MM.1S (cell line): Measurements from ENCODE around the gene ATP8A1.

ENCODE experiments used
- DNase-seq: peaks from one replicate; pipeline ENCODE4 v3.0.0-alpha.2; 2015
- H2AFZ ChIP-seq: fragments of 300-600 bp; sonication (generic); 2 replicates; pipeline ENCODE4 v1.6.0; 2016; ENCODE audit warnings: antibody characterized with exemption, low read length
- H3F3A ChIP-seq: fragments of 300-600 bp; sonication (generic); 2 replicates; pipeline ENCODE4 v1.6.1; 2016; ENCODE audit warnings: mild to moderate bottlenecking, antibody characterized with exemption, low read length, moderate library complexity, mixed read lengths; ENCODE audit not compliant: insufficient read depth
- H3K27ac ChIP-seq: fragments of 300-600 bp; sonication (generic); 2 replicates; pipeline ENCODE4 v1.5.1; 2016; ENCODE audit warnings: mild to moderate bottlenecking, low read length
- H3K27me3 ChIP-seq: fragments of 300-600 bp; sonication (generic); replicated peaks from 2 replicates; pipeline ENCODE4 v1.6.0; 2016; ENCODE audit warnings: low read length; ENCODE audit not compliant: insufficient read depth
- H3K36me3 ChIP-seq: fragments of 300-600 bp; sonication (generic); replicated peaks from 2 replicates; pipeline ENCODE4 v1.6.1; 2016; ENCODE audit warnings: mild to moderate bottlenecking, low read length, mixed read lengths; ENCODE audit not compliant: insufficient read depth
- H3K4me1 ChIP-seq: fragments of 300-600 bp; sonication (generic); 2 replicates; pipeline ENCODE4 v1.6.1; 2016; ENCODE audit warnings: low read length, mixed read lengths
- H3K4me2 ChIP-seq: fragments of 300-600 bp; sonication (generic); 2 replicates; pipeline ENCODE4 v1.6.0; 2016; ENCODE audit warnings: low read depth, low read length
- H3K4me3 ChIP-seq: fragments of 300-600 bp; sonication (generic); 2 replicates; pipeline ENCODE4 v1.5.1; 2016; ENCODE audit warnings: low read length, mixed read lengths
- H3K79me2 ChIP-seq: fragments of 300-600 bp; sonication (generic); 2 replicates; pipeline ENCODE4 v1.6.1; 2016; ENCODE audit warnings: mixed run types, low read length, mixed read lengths
- H3K9ac ChIP-seq: fragments of 300-600 bp; sonication (generic); 2 replicates; pipeline ENCODE4 v1.6.1; 2016; ENCODE audit warnings: low read length, mixed read lengths
- H3K9me2 ChIP-seq: fragments of 300-600 bp; sonication (generic); replicated peaks from 2 replicates; pipeline ENCODE4 v1.6.1; 2016; ENCODE audit warnings: mild to moderate bottlenecking, low read length, mixed read lengths; ENCODE audit not compliant: insufficient read depth
- H3K9me3 ChIP-seq: fragments of 300-600 bp; sonication (generic); replicated peaks from 2 replicates; pipeline ENCODE4 v1.6.1; 2016; ENCODE audit warnings: mild to moderate bottlenecking, low read length, mixed read lengths; ENCODE audit not compliant: insufficient read depth
- H4K20me1 ChIP-seq: fragments of 300-600 bp; sonication (generic); 2 replicates; pipeline ENCODE4 v1.6.1; 2016; ENCODE audit warnings: mild to moderate bottlenecking, low read length, moderate library complexity, mixed read lengths; ENCODE audit not compliant: insufficient read depth
- EZH2 ChIP-seq: fragments of 300-600 bp; sonication (generic); optimal IDR thresholded peaks from 2 replicates; pipeline ENCODE3; 2017; ENCODE audit warnings: low read depth, mild to moderate bottlenecking, antibody characterized with exemption, low read length, mixed read lengths
- EZH2phosphoT487 ChIP-seq: fragments of 300-600 bp; sonication (generic); IDR thresholded peaks from 2 replicates; pipeline ENCODE4 v1.6.1; 2018; ENCODE audit warnings: antibody characterized with exemption, low read length
- TF ChIP-seq, protein P1 (sequence below): fragments of 300-600 bp; sonication (generic); IDR thresholded peaks from 2 replicates; pipeline ENCODE4 v1.5.1; 2016; ENCODE audit warnings: antibody characterized with exemption, low read length, mixed read lengths

Gene ATP8A1

DNA sequence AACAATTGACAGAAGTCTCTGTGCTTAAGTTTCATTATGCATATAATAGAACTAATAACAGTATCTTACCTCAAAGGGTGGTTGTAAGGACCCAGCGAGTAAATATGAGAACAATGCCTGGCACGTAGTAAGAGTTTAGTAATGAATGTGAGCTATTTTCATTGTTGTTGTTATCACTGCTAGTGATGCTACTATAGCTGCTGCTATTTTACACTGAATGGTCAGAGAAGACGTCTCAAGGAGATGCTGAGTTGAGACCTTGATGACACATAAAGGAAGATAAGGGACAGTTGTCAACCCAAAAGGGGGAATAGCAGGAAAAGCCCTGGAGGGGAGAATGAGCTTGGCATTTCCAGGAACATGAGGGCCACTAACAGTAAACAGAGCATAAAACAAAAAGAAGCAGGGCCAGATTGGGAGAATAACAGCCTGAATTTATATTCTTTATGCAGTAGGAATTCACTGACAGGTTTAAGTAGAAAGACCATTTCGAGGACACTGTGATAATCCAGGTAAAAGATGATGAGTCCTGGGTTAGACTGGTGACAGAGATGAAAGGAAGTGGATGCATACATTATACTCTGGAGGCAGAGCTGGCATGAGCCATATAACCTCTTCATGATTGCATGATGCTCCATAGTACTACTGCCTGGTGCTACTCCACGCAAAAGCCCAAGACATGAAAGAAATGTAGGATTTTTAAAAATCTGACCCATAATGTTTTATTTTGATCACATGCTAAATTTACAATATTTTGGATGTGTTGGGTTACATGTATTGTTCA lies 23.1 kb downstream of the ATP8A1 start:
- no peak for DNase-seq
- H3K79me2 ChIP-seq, result peaks cover 96% of the 10 kb centered on the region
- H3K4me1 ChIP-seq, result peaks cover 24% of the 10 kb centered on the region
- H3K36me3 ChIP-seq, result no peaks in the 10 kb centered on the region
- no peaks in the 10 kb centered on the region for H3K9me3 ChIP-seq
- no peaks in the 10 kb centered on the region for H3K27me3 ChIP-seq
- no peak overlapping the region for H3K27ac ChIP-seq
- peaks cover 6% of the 10 kb centered on the region for H3F3A ChIP-seq
- H3K9ac ChIP-seq, result no peak overlapping the region
- H3K9me2 ChIP-seq, result no peaks in the 10 kb centered on the region
- TF ChIP-seq EZH2phosphoT487, result no peak
- TF ChIP-seq, protein P1, sequence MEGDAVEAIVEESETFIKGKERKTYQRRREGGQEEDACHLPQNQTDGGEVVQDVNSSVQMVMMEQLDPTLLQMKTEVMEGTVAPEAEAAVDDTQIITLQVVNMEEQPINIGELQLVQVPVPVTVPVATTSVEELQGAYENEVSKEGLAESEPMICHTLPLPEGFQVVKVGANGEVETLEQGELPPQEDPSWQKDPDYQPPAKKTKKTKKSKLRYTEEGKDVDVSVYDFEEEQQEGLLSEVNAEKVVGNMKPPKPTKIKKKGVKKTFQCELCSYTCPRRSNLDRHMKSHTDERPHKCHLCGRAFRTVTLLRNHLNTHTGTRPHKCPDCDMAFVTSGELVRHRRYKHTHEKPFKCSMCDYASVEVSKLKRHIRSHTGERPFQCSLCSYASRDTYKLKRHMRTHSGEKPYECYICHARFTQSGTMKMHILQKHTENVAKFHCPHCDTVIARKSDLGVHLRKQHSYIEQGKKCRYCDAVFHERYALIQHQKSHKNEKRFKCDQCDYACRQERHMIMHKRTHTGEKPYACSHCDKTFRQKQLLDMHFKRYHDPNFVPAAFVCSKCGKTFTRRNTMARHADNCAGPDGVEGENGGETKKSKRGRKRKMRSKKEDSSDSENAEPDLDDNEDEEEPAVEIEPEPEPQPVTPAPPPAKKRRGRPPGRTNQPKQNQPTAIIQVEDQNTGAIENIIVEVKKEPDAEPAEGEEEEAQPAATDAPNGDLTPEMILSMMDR, result no peak
- no peak for TF ChIP-seq EZH2
- H2AFZ ChIP-seq, result no peak overlapping the region
- H3K4me2 ChIP-seq, result no peak overlapping the region
- H3K4me3 ChIP-seq, result no peak overlapping the region
- no peaks in the 10 kb centered on the region for H4K20me1 ChIP-seq

DNA sequence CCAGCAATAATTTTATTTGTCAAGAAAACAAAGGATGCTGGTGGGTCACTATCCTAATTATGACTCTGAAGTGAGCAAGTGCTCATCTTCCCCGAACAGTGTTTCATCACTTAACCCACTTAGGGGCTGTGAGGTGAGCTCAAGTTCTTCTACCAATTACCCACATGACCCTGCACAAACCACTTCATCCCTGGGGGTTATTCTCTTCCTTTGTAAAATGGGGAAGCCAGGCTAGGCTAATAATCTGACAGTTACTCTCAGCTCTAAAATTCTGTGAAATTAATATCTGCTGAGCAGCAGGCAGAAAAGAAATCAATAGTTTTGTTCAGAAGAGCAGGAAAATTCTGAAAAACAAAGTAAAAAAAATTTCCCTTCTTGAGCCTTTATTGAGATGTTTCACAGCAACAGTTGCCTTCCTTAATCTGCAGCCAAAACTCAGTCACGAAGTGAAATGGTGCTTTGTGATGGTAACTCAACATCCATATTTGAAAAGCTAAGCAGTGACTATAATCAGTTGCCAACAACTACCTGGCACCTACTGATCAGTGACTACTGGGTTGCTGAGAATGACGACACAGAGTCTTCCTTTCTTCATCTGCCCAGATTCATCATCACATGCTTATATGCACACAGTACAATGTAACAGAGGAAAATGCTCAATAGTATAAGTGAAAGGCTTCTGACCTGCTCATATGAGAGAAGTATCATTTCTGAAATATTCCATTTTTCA lies 24.1 kb downstream of the ATP8A1 start:
- H3K36me3 ChIP-seq, result no peaks in the 10 kb centered on the region
- H3K4me1 ChIP-seq, result peaks cover 14% of the 10 kb centered on the region
- no peaks in the 10 kb centered on the region for H3K27me3 ChIP-seq
- no peaks in the 10 kb centered on the region for H3K9me2 ChIP-seq
- no peak for DNase-seq
- no peak for TF ChIP-seq EZH2
- H3F3A ChIP-seq, result no peaks in the 10 kb centered on the region
- H3K27ac ChIP-seq, result no peak overlapping the region
- H3K79me2 ChIP-seq, result peaks cover 98% of the 10 kb centered on the region
- H2AFZ ChIP-seq, result no peak overlapping the region
- H3K9ac ChIP-seq, result no peak overlapping the region
- no peaks in the 10 kb centered on the region for H3K9me3 ChIP-seq
- no peaks in the 10 kb centered on the region for H4K20me1 ChIP-seq
- no peak overlapping the region for H3K4me3 ChIP-seq
- H3K4me2 ChIP-seq, result no peak overlapping the region

DNA sequence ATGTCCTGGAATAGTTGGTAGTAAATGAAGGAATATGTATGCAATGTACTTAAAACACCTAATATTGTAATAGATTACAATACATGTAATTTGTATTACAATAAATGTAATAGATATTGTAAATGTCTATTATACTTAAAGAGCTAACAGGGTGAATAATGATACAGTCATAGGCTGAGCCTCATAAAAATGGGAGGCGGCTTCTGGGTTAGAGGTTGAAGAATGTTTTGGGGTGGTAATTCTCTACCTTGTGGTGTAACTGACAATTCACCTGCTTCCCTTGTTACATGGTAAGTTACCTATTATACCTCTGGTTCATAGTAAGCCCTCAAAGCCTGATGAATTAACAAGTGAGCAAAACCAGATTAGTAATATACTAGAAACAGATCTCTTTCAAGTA lies 26.0 kb downstream of the ATP8A1 start:
- H2AFZ ChIP-seq, result no peak overlapping the region
- peaks cover 91% of the 10 kb centered on the region for H3K79me2 ChIP-seq
- no peak overlapping the region for H3K4me3 ChIP-seq
- no peaks in the 10 kb centered on the region for H3K9me2 ChIP-seq
- H3K36me3 ChIP-seq, result 0 out of 2 replicates have a peak, but pooled peaks cover 3% of the 10 kb centered on the region
- no peak overlapping the region for H3K27ac ChIP-seq
- no peaks in the 10 kb centered on the region for H4K20me1 ChIP-seq
- no peaks in the 10 kb centered on the region for H3K9me3 ChIP-seq
- no peaks in the 10 kb centered on the region for H3F3A ChIP-seq
- no peaks in the 10 kb centered on the region; the same call in 1 of the 2 replicates for H3K4me1 ChIP-seq
- TF ChIP-seq EZH2phosphoT487 (no peak), EZH2 (no peak)
- TF ChIP-seq, protein P1, result no peak
- no peak overlapping the region for H3K4me2 ChIP-seq
- no peak overlapping the region for H3K9ac ChIP-seq
- H3K27me3 ChIP-seq, result no peaks in the 10 kb centered on the region
- no peak for DNase-seq
